PC-9 (cell line): ENCODE measurements around the gene EPG5. TPM values are rescaled to one million over a fixed set of nuclear protein-coding genes. Genes with fewer than 3 reads are reported as not detected.

Experiments used
- BruUV-seq: library from RNA; stranded (reverse); fragments of 400-500 nt; replicated peaks from 2 replicates; lab custom pipeline; 2021; lab: Mats Ljungman, UMichigan
- CTCF ChIA-PET: fragments of 300-600 bp; sonication (Branson Sonifier 250); formaldehyde crosslinking; loops from one replicate; lab custom pipeline; 2022; ENCODE audit warnings: antibody characterized with exemption; lab: Charles Lee
- POLR2A ChIA-PET: fragments of 300-600 bp; sonication (Branson Sonifier 250); formaldehyde crosslinking; loops from one replicate; lab custom pipeline; 2022; ENCODE audit warnings: antibody characterized with exemption; ENCODE audit not compliant: unreplicated experiment; lab: Charles Lee
- DNase-seq, 2 experiments: peaks; one replicate each; pipeline versions ENCODE4 v3.0.0 to v3.0.0-alpha.2; 2015 to 2022; ENCODE audit warnings: mixed read lengths in 1 of 2
- H2AFZ ChIP-seq: fragments of 200-600 bp; sonication (generic); 2 replicates; pipeline ENCODE4 v1.8.1; 2017; ENCODE audit warnings: antibody characterized with exemption
- H3F3A ChIP-seq: fragments of 200-600 bp; sonication (generic); 2 replicates; pipeline ENCODE4 v1.8.1; 2017; ENCODE audit warnings: antibody characterized with exemption, mild to moderate bottlenecking, low read depth; ENCODE audit not compliant: insufficient read depth
- H3K27ac ChIP-seq: fragments of 200-600 bp; sonication (generic); 2 replicates; pipeline ENCODE4 v1.6.1; 2016; ENCODE audit warnings: mixed run types
- H3K27me3 ChIP-seq: fragments of 200-600 bp; sonication (generic); 2 replicates; pipeline ENCODE4 v1.6.1; 2016; ENCODE audit warnings: low read depth, mixed run types; ENCODE audit not compliant: insufficient read depth
- H3K36me3 ChIP-seq: fragments of 200-600 bp; sonication (generic); 2 replicates; pipeline ENCODE4 v1.6.1; 2016; ENCODE audit warnings: low read depth, mixed run types
- H3K4me1 ChIP-seq: fragments of 200-600 bp; sonication (generic); replicated peaks from 2 replicates; pipeline ENCODE4 v1.6.1; 2016; ENCODE audit warnings: mixed run types; ENCODE audit not compliant: insufficient read depth
- H3K4me2 ChIP-seq: fragments of 200-600 bp; sonication (generic); 2 replicates; pipeline ENCODE4 v1.6.1; 2017; ENCODE audit warnings: mixed run types
- H3K4me3 ChIP-seq: fragments of 200-600 bp; sonication (generic); 2 replicates; pipeline ENCODE4 v1.6.1; 2016; ENCODE audit warnings: mixed run types
- H3K79me2 ChIP-seq: fragments of 200-600 bp; sonication (generic); 2 replicates; pipeline ENCODE4 v1.6.1; 2017; ENCODE audit warnings: low read depth, mixed run types
- H3K9me2 ChIP-seq: fragments of 200-600 bp; sonication (generic); 2 replicates; pipeline ENCODE4 v1.8.1; 2017; ENCODE audit warnings: mild to moderate bottlenecking; ENCODE audit not compliant: insufficient read depth
- H3K9me3 ChIP-seq: fragments of 200-600 bp; sonication (generic); 2 replicates; pipeline ENCODE4 v1.8.1; 2016; ENCODE audit warnings: low read depth; ENCODE audit not compliant: insufficient read depth
- H4K20me1 ChIP-seq: fragments of 200-600 bp; sonication (generic); 2 replicates; pipeline ENCODE4 v1.8.1; 2017; ENCODE audit not compliant: insufficient read depth
- EZH2 ChIP-seq: fragments of 200-600 bp; sonication (generic); IDR thresholded peaks from 2 replicates; pipeline ENCODE4 v1.8.0; 2017; ENCODE audit warnings: antibody characterized with exemption, low read depth
- intact Hi-C: fragments of 100-400 bp; cut with micrococcal nuclease; formaldehyde crosslinking; loops from one replicate; pipeline ENCODE4 v1.10.0; 2022; ENCODE audit not compliant: unreplicated experiment
- total RNA-seq: library from RNA; stranded (reverse); gene quantifications from 2 replicates; pipeline ENCODE4 v1.2.3, GENCODE V29; 2021
- TF ChIP-seq, protein P1 (sequence below): fragments of 200-600 bp; sonication (generic); conservative IDR thresholded peaks from 2 replicates; pipeline ENCODE4 v1.6.1; 2017; ENCODE audit warnings: mixed run types, antibody characterized with exemption, mild to moderate bottlenecking, moderate library complexity

EPG5 gene
- total RNA-seq, 1 experiment from 2014 or later = 19.5 TPM

- H3K9me3 ChIP-seq = no peaks in the 10 kb centered on the region
- H4K20me1 ChIP-seq = no peaks in the 10 kb centered on the region
- H3K4me3 ChIP-seq = no peak overlapping the region
- no peak for DNase-seq
- POLR2A ChIA-PET = no interaction called here
- CTCF ChIA-PET = no interaction called here
- H2AFZ ChIP-seq = no peak overlapping the region
- intact Hi-C loops = loop anchor here (1.0 kb wide), 1 partner anchor 115 kb away; no protein-coding TSS in a partner anchor
- no peaks in the 10 kb centered on the region for H3K79me2 ChIP-seq
- no TSS peak for BruUV-seq
- H3K27me3 ChIP-seq = no peaks in the 10 kb centered on the region
- no peak overlapping the region for H3K27ac ChIP-seq
- peaks cover 42% of the 10 kb centered on the region for H3K4me1 ChIP-seq
- H3F3A ChIP-seq = no peaks in the 10 kb centered on the region; the same call in 1 of the 2 replicates
- no peak overlapping the region for H3K4me2 ChIP-seq
- no peaks in the 10 kb centered on the region for H3K9me2 ChIP-seq
- no peaks in the 10 kb centered on the region for H3K36me3 ChIP-seq
- TF ChIP-seq EZH2 = no peak
- TF ChIP-seq, protein P1, sequence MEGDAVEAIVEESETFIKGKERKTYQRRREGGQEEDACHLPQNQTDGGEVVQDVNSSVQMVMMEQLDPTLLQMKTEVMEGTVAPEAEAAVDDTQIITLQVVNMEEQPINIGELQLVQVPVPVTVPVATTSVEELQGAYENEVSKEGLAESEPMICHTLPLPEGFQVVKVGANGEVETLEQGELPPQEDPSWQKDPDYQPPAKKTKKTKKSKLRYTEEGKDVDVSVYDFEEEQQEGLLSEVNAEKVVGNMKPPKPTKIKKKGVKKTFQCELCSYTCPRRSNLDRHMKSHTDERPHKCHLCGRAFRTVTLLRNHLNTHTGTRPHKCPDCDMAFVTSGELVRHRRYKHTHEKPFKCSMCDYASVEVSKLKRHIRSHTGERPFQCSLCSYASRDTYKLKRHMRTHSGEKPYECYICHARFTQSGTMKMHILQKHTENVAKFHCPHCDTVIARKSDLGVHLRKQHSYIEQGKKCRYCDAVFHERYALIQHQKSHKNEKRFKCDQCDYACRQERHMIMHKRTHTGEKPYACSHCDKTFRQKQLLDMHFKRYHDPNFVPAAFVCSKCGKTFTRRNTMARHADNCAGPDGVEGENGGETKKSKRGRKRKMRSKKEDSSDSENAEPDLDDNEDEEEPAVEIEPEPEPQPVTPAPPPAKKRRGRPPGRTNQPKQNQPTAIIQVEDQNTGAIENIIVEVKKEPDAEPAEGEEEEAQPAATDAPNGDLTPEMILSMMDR = no peak
Observed at GRCh38 chr18:45838302-45839070, 128.6 kb downstream of the EPG5 start.

DNA sequence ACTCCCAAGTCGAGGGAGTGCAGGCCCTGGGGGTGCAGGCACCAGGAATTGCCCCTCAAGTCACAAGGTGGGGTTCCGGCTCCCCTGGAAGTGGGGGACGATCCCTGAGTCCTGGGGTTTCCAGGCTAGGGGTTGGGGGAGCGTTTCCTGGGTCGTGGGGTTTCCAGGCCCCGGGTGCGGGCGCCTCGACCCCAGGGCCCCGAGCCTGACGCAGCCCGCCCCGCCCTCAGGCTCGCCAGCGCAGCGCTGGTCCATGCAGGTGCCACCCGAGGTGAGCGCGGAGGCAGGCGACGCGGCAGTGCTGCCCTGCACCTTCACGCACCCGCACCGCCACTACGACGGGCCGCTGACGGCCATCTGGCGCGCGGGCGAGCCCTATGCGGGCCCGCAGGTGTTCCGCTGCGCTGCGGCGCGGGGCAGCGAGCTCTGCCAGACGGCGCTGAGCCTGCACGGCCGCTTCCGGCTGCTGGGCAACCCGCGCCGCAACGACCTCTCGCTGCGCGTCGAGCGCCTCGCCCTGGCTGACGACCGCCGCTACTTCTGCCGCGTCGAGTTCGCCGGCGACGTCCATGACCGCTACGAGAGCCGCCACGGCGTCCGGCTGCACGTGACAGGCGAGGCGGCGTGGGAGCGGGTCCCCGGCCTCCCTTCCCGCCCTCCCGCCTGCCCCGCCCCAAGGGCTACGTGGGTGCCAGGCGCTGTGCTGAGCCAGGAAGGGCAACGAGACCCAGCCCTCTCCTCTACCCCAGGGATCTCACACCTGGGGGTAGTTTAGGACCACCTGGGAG is 129.7 kb downstream of the EPG5 start:
- H3F3A ChIP-seq = no peaks in the 10 kb centered on the region; the same call in 1 of the 2 replicates
- no peaks in the 10 kb centered on the region for H4K20me1 ChIP-seq
- no peaks in the 10 kb centered on the region for H3K36me3 ChIP-seq
- no peak overlapping the region for H3K27ac ChIP-seq
- H3K4me3 ChIP-seq = no peak overlapping the region
- ChIA-PET CTCF (no interaction called here), POLR2A (no interaction called here)
- H3K27me3 ChIP-seq = no peaks in the 10 kb centered on the region
- H2AFZ ChIP-seq = no peak overlapping the region
- peak in 1 of 2 experiments; percentile 19 for DNase-seq
- no peaks in the 10 kb centered on the region for H3K79me2 ChIP-seq
- TF ChIP-seq EZH2 = no peak
- H3K4me2 ChIP-seq = no peak overlapping the region
- intact Hi-C loops = no loop called here
- peaks cover 42% of the 10 kb centered on the region for H3K4me1 ChIP-seq
- BruUV-seq = no TSS peak
- H3K9me2 ChIP-seq = no peaks in the 10 kb centered on the region
- H3K9me3 ChIP-seq = no peaks in the 10 kb centered on the region

- peak in 1 of 2 experiments; percentile 49 for DNase-seq
Observed at GRCh38 chr18:45836242-45837205, 130.6 kb downstream of the EPG5 start.

More at GRCh38 chr18:45836242-45837205, 130.6 kb downstream of the EPG5 start:
- Histone ChIP-seq H2AFZ (no peak overlapping the region), H3K36me3 (no peaks in the 10 kb centered on the region), H3K79me2 (no peaks in the 10 kb centered on the region), H3K4me3 (no peak overlapping the region), H3K9me2 (no peaks in the 10 kb centered on the region), H3K4me1 (peaks cover 42% of the 10 kb centered on the region), H3K27ac (no peak overlapping the region), H4K20me1 (no peaks in the 10 kb centered on the region), H3K9me3 (no peaks in the 10 kb centered on the region), H3F3A (no peaks in the 10 kb centered on the region; the same call in 1 of the 2 replicates), H3K27me3 (no peaks in the 10 kb centered on the region), H3K4me2 (no peak overlapping the region)
- BruUV-seq = no TSS peak
- intact Hi-C loops = no loop called here
- ChIA-PET POLR2A (no interaction called here), CTCF (no interaction called here)
- TF ChIP-seq, protein P1 = no peak
- no peak for TF ChIP-seq EZH2
